ENCODE results near the gene ZNF384.
"Not testable (repeated sequence)": the region's sequence is repeated elsewhere in the genome, so short reads cannot be mapped to it uniquely, and the experiment has no call there.

Gene ZNF384

DNA sequence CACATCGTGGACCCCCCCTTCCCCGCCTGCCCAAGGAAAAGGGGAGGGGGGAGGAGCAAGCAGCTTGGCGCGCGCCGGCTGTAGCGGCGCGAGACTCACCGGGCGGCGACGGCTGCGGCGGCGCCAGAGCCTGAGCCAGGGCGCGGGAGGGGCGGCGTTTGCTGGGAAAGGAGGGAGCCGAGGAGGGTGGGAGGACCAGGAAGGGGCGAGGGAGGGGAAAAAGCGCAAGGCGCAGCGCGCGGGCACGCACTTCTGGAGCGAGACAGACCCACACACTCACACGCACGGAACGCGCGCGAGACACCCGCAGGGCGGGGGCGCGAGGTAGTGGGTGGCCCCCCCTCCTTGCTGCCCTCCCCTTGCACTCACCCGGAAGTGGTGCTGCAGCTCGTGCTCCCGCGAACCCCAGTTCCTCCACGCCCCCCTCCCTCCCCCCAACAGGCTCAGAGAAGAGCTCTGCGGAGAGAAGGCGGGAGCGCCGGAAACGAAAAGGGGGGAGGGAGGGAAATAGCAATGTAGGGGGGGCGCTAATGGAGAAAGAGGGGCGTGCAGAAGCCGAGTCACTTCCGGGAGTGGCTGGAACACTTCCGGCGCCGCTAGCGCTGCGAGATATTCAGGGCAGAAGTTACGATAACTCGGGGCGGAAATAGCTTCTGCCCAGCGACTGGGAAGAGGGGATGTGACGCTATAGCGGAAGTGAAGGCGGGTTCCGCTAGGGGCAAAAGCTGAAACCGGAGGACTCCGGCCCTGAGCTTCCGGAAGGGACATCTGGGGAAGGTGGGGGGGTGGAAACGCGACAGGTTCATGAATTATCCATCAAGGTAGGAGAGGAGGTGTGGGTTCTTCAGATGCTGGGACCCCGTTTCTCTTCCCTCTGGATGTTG lies at the start of gene ZNF384:
Gene ZNF384 (minus strand): TSS at position 377 of the 884 bp plus-strand sequence. CDS start 9,855 bp downstream, outside the sequence.
- DNase-seq = peak; percentile 99

DNA sequence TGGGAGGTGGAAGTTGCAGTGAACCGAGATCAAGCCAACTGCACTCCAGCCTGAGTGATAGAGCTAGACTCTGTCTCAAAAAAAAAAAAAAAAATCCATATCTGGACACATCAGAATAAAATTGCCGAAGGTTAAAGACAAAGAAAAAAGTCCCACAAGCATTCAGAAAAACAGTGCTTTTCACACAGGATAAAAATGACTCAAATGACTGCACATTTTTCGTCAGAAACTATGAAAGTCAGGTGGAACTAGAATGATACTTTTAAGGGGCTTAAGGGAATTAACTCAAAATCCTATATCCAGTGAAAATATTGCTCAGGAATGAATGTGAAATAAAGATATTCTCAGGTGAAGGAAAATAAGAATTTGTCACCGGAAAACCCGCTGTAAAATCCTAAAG lies 47.6 kb upstream of the ZNF384 start:
- no peak for DNase-seq

DNA sequence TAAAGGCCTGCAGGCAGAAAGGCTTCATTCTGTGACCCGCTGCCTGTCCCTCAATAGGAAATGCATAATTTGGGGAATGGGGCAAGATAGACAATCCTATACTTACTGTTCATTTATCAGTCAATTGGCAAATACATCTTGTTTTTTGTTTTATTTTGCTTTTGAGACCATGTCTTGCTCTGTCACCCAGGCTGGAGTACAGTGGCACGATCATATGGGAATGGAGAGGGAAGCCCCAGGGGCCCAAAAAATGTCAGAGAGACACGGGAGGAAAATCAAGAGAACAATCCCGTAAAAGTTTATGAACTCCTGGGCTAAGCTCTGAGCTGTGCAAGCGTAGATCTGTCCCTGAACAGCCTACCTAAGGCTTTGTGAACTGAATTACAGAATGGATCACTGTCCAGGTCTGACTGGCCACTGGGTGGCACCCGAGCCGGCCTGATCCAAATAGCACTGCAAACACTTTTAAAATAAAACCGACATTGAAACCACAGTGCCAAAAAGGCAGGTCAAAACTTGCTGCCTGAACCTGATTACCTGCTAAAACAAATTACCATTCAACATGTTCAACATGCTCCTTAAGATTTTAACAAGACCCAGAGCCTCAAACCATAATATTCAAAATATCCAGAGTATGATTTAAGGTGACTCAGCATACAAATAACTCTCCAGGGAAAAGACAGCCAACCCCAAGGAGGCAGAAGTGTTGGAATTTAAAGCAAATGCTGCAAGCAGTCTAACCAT lies 46.4 kb upstream of the ZNF384 start:
- DNase-seq = peak; percentile 51

DNA sequence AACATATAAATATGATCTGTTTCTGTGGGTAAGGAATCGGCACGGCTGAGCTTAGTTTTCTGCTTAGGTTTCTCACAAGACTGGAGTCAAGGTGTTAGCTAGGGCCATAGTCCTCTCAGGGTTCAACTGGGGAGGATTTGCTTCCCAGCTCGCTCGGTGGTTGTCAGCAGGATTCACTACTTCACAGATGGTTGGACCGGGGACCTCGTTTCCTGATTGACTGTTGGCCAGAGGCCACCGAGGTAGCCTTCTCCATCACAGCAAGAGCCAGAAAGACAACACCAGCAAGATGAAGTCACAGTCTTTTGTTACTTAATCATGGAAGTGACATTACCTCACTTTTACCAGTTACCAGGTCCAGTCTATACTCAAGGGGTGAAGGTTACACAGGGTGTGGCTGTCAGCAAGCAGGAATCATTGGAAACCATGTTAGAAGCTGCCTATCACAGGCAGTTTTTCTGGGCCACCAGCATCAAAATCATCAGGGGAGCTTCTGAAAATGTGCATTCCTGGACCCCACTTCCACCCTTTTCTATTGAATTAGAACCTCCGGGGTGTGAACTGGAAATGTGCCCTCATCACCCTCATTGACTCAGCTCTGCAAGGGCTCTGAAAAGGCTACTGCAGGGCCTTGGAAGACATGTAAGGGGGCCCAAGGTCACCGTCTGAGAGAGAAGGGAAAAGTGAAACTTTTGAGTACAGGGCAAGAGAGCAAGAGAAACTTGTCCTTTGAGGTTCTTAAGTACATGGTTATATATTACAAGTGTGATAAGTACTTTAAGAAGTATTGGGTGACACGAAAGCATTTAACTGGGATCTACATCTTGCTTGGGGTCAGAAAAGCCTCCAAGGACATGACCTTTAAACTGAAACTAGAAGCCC lies 45.6 kb upstream of the ZNF384 start:
- DNase-seq = no peak

DNA sequence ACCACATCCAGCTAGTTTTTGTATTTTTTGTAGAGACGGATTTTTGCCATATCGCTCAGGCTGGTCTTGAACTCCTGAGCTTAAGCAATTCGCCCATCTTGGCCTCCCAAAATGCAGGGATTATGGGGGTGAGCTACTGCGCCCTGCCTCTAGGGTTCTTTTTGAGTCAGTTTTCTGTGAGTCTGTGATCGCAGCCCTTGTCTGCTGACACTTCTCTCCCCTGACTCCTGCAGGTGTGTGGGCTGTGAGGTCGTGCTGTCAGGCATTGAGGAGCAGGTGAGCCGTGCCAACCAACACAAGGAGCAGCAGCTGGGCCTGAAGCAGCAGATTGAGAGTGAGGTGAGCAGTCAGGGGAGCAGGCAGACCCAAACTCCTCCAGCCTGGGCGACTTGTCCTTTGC lies 41.0 kb upstream of the ZNF384 start:
- no peak for DNase-seq

DNA sequence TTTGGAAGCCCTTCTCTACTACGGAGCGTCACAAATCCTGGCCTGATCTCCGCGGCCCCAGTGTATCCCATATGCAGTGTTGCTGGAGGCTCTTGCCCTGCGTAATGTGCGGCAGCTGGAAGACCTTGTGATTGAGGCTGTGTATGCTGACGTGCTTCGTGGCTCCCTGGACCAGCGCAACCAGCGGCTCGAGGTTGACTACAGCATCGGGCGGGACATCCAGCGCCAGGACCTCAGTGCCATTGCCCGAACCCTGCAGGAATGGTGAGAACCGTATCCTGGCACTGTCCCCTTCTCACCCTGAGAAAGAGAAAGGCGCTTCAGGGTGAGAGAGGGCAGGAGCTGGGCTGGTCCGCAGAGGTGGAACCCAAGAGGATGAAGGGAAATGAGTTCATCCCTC lies 40.0 kb upstream of the ZNF384 start:
- DNase-seq = no peak

DNA sequence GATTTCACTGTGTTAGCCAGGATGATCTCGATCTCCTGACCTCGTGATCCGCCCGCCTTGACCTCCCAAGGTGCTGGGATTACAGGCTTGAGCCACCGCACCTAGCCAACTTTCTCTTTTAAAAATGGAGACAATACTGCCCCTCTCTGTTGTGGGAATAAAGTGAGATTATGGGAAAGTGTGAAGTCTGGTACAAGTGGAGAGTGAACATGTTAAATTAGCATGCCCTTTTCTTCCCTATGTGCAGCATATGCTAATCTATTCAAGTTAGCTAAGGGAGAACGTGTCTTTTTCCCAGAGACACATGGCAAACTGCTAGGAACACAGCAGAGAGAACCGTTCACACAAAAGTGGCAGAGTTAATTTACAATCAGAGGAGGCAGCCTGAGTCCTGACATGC lies 36.2 kb upstream of the ZNF384 start:
- DNase-seq = no peak

DNA sequence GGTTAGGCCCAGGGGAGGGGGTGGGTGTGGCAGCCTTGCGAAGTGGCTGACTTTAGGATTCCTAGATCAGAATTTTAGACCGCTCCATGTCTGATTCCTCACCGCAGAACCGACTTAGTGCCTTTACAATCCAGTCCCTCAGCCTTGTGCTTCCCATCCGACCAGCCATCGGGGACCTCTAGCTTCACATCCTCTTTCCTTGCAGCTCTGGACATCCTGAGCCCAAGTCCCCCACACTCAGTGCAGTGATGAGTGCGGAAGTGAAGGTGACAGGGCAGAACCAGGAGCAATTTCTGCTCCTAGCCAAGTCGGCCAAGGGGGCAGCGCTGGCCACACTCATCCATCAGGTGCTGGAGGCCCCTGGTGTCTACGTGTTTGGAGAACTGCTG lies 35.2 kb upstream of the ZNF384 start:
- no peak for DNase-seq

DNA sequence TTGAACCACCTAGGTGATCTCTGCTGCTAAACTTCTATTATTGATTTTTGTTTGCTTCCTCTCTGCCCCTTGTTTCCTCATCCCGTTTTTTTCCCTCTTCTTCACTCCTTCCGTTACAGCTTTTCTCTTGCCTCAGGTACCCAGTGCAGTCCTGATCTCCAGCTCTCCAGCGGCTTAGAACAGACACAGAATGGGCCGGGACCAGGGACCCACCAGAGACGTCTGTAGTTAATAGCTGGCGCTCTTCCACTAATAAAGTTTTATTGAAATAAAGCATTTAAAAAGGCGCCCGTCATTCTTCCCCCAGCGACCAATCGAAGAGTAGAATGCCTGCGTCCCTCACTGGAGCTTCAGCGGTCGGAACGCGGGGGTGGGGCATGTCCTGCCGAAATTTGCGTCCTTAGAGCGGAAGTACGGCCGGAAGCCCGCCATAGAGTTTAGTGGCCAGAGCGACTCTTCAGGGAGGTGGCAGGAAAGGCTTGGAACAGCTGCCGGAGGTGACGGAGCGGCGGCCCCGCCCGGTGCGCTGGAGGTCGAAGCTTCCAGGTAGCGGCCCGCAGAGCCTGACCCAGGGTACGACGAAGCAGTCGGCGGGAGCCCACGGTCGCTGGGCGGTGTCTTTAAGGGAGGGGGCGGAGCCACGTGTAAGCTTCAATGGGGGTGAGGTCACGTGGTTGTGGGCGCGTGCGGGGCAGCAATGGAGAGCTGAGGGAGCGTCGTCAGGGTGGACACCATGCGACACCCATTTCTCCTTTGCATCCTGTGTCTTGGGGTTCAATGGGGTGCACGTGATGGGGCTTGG lies 34.6 kb upstream of the ZNF384 start, which contains the start of gene COPS7A:
Gene COPS7A (plus strand): TSS at position 440 of the 802 bp plus-strand sequence. CDS start 611 bp downstream, outside the sequence.
- peak; percentile 99 for DNase-seq

DNA sequence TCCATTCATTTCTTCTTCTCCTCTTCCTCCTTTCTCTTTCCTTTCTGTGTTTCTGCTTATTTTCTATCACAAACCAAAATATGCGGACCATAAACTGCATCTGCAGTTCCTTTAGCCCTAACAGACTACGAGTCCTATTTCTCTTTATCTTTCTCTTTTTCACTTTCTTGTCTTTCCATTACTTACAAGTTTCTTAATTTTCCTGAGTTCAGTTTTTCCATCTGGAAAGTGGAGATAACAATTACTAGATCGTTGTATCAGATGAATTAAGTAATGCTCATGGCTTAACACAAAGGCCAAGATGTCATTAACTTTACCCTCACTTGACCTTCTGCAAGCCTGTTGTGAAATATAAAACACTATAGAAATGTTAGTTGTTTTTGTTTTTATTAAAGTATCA lies 33.7 kb upstream of the ZNF384 start:
- DNase-seq = no peak

DNA sequence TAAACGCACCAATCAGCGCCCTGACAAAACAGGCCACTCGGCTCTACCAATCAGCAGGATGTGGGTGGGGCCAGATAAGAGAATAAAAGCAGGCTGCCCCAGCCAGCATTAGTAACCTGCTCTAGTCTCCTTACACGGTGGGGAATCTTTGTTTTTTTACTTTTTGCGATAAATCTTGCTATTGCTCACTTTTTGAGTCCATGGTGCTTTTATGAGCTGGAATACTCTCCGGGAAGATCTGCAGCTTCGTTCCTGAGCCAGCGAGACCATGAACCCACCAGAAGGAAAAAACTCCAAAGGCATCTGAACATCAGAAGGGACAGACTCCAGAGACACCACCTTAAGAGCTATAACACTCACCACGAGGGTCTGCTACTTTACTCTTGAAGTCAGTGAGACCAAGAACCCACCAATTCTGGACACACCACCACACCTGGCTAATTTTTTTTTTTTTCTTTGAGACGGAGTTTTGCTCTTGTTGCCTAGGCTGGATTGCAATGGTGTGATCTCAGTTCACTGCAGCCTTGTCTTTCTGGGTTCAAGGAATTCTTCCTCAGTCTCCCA lies 27.8 kb upstream of the ZNF384 start:
- DNase-seq = no peak

DNA sequence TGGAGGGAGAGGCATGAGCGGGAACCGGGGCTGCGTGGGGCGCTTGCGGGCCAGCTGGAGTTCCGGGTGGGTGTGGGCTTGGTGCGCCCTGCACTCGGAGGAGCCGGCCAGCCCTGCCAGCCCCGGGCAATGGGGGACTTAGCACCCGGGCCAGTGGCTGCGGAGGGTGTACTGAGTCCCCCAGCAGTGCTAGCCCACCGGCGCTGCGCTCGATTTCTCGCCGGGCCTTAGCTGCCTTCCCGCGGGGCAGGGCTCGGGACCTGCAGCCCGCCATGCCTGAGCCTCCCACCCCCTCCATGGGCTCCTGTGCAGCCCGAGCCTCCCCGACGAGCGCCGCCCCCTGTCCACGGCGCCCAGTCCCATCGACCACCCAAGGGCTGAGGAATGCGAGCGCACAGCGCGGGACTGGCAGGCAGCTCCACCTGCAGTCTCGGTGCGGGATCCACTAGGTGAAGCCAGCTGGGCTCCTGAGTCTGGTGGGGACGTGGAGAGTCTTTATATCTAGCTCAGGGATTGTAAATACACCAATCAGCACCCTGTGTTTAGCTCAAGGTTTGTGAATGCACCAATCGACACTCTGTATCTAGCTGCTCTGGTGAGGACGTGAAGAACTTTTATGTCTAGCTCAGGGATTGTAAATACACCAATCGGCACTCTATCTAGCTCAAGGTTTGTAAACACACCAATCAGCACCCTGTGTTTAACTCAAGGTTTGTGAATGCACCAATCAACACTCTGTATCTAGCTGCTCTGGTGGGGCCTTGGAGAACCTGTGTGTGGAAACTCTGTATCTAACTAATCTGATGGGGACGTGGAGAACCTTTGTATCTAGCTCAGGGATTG lies 27.1 kb upstream of the ZNF384 start:
- not testable (repeated sequence) for DNase-seq

DNA sequence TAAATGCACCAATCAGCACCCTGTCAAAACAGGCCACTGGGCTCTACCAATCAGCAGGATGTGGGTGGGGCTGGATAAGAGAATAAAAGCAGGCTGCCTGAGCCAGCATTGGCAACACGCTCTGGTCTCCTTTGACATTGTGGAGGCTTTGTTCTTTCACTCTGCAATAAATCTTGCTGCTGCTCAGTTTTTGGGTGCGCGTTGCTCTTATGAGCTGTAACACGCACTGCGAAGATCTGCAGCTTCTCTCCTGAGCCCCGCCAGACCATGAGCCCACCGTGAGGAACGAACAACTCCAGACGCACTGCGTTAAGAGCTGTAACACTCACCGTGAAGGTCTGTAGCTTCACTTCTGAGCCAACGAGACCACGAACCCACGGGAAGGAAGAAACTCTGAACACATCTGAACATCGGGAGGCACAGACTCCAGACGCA lies 19.8 kb upstream of the ZNF384 start:
- DNase-seq = peak; percentile 46

DNA sequence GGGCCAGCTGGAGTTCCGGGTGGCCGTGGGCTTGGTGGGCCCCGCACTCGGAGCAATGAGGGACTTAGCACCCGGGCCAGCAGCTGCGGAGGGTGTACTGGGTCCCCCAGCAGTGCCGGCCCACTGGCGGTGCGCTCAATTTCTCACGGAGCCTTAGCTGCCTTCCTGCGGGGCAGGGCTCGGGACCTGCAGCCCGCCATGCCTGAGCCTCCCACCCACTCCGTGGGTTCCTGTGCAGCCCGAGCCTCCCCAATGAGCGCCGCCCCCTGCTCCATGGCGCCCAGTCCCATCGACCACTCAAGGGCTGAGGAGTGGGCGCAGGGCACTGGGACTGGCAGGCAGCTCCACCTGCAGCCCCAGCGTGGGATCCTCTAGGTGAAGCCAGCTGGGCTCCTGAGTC lies 19.2 kb upstream of the ZNF384 start:
- not testable (repeated sequence) for DNase-seq

DNA sequence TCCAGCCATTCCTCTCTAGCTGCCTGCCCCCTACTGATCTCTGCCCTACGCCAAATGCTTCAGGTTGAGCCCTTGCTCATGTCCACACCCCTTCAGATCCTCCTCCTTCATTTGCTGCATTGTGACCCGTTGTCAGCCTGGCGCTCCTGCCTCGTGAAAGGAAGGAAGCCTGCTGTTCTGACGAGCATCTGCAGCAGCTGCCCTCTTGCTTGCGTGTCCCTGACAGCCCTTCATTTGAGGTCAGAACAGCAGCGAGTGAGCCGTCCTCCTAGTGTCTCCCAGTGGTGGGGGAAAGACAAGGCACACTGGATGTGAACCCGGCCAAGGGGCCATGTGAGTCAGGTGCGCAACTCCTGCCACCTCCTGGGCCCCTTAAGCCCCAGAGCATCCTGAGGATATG lies 14.5 kb upstream of the ZNF384 start:
- no peak for DNase-seq

DNA sequence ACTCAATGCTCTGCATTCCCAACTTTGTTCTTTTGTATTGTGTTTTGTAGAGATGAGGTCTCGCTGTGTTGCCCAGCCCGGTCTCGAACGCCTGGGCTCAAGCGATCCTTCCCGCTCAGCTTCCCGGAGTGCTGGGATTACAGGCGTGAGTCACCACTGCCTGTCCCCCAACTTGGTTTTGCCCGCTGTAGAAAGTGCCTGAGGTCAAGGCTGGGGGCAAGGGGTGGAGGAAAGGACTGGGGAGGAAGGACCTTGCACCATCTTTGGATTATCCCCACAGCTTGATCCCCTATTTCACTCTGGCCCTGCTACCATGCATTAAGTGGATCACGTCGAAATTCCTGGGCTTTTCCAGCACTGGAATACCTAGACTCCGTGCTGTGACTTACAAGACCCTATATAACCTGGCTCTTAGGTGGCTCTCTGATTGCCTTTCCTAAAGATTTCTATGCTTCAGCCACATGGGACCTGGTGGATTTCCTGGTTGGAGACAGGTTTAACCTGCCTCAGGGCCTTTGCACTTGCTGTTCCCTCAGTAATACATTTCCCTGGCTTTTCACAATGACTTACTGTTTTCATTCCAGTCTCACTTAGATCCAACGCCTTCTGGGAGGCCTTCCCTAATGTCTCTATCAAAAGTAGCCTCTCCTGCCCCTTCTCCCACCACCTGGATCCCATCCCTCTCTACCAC lies 12.0 kb upstream of the ZNF384 start:
- DNase-seq = no peak

DNA sequence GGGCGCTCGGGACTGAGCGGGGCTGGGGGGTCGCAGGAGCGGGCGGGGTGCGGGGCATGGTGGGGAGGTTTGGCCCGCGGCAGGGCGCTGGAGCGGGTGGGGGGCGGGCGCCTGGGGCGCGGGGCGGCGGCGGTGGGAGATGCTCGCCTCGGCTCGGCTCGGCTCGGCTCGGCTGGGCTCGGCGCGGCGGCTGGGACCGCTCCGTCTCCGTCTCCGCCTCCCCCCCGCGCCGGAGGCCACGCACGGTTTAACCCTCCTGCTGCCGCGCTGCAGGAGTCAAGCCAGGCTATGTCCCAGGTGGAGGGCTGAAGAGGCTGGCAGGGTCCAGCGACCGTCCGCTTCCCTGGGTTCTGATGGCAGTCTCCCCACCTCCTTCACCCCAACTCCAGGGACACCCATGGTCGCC lies 11.5 kb upstream of the ZNF384 start, which contains the start of gene PIANP:
Gene PIANP (minus strand): TSS at position 170 of the 406 bp plus-strand sequence. CDS start 2,754 bp downstream, outside the sequence.
- peak; percentile 38 for DNase-seq

DNA sequence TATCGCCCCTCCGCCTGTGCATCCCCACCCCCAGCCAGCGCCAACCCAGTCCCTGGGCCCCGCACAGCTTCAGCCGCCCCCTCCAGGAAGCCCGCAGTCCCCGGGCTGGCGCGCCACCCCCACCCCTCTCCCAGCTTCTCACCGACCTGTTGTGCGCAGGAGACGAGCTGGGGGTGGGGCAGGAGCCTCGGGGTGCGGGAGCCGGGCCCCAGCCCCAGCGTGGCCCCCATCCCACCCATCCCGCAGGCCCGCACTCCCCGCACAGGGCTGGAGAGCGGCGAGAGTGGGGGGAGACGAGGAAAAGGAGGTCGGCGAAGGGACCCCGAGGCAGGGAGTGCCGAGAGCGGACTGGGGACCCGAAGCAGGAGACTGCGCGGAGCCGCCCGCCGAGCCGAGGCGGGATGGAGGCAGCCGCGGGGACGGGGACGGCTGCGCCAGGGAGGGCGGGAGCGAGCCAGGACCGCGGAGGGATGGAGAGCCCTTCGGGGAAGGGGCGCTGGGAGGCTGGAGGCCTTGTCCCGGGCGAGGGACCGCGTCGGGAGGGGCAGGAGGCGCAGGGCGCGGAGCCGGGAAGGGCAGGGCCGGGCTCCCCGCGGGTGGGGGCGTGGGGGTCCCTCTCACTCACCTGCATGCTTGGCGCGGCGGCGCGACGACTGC lies 10.9 kb upstream of the ZNF384 start:
- DNase-seq = no peak

DNA sequence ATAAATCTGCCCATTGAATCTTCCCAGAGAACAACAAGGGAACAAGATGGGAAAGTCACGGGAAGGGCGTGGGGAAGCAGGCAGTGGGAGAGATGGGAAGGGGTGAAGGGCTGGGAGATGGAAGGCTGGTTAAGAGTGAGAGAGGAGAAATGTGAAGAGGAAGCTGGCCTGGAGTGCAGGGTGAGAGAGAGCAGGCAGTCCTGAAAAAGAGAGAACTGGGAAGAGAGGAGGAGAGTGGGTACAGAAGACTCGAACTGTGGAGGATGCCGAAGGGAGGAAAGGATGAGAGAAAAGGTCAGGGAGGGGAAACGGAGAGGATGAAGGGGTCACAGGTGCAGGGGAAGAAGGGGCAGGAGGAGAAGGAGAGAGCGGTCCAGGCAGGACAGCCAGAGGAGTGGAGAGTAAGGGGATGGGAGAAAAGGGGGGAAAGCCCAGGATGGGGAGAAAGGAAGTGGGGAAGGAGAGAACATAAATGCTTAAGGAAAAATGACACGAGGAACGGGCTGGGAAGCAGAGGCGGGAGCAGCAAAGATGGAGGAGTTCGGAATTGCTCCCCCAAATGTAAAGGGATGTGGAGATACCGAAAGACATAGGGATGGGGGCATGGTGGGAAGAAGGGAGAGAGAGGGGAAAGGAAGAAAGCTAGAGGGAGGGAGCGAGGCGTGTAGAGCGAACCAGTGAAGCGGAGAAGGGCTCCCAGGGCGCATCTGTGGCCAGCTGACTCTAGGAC lies 10.2 kb upstream of the ZNF384 start:
- no peak for DNase-seq

All from CD4-positive, alpha-beta T cell treated with Interleukin-17A for 1 hour (primary cell).